HG02885 (cell line): Measurements from ENCODE around the gene TNFAIP2.

ENCODE experiments used
- ATAC-seq: cut with Tn5 transposase; IDR thresholded peaks from one replicate; pipeline ENCODE4 v1.9.1; 2021; ENCODE audit warnings: mild to moderate bottlenecking; ENCODE audit not compliant: unreplicated experiment, poor library complexity

Gene TNFAIP2

DNA sequence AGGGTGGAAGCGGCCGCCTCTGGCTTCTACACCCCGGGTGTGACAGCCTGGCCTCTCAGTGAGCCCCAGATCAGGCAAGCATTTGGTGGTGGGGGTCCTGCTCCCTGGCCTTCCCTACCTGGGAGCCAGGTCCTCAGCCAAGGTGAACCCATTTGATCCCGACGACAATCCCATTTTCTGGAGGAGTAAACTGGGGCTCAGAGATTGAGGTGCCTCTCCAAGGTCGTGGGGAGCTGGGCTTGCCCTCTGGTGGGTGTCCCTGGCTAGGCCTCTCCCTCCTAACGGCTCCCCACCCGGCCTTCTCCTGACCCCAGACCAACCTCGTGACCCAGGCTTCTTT lies 31.4 kb upstream of the TNFAIP2 start:
- no peak for ATAC-seq

DNA sequence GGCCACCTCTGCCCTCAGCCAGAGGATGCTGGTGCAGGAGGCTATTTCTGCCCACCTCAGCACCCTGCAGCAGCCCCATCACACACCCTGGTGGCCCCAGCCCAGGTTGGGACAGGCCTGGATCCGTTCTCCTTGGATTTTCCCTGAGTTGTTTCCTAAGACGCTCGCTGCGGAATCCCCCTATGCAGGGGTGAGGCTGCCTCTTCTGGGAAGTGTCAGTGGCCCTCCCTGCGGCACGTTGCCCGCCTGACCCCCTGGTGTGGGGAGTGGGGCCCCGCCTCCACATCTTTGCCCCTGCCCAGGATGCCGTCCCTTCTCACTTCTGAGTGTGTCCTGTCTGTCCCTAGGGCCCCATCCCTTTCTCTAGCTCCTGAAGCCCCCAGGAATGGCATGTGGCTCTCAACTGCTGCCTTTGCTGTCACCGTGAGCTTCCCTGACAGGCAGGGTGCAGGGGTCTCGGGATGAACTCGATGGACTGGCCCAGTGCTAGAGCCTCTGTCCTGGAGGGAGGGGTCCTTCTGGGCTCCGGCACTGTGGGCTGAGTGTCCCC lies 29.3 kb upstream of the TNFAIP2 start:
- ATAC-seq, result no peak

DNA sequence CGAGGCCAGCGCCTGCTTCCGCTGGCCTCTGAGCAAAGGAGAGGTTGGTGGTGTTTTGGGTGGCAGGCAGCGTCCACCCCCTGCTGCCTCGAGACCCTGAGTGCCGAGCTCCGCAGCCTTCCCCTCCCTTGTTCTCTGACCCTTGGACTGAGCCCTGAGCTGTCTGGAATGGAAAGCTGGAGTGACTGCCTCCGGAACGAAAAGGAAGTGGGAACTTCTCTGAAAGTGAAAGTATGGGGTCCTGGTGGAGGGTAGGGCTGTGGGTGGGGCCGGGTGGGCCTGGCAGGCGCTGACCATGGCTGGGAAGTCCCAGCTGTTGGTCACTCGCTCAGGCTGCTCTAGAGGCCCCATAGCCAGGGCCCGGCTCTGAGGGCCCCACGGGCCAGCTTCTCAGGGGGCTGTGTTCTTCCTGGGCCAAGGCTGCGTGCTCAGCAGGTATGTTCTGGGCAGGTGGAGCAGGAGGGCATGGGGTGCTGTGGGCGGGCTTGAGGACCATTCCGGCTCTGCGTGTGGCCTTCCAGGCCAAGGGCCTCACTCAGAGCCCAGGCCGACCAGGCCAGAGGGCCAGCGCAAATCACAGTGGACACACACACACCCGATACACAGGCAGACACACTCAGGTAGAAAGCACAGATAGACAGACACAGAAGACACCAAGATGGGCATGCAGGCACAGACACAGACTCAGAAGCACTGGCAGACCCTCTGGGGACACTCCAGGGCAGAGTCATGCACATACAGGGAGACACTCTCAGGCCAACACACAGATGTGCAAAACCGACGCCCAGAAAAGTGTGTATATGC lies 28.7 kb upstream of the TNFAIP2 start, which contains the start of gene EXOC3L4:
TSS of gene EXOC3L4 (plus strand) at position 320 of the 804 bp plus-strand sequence. CDS start 5,495 bp downstream, outside the sequence.
- ATAC-seq, result no peak

DNA sequence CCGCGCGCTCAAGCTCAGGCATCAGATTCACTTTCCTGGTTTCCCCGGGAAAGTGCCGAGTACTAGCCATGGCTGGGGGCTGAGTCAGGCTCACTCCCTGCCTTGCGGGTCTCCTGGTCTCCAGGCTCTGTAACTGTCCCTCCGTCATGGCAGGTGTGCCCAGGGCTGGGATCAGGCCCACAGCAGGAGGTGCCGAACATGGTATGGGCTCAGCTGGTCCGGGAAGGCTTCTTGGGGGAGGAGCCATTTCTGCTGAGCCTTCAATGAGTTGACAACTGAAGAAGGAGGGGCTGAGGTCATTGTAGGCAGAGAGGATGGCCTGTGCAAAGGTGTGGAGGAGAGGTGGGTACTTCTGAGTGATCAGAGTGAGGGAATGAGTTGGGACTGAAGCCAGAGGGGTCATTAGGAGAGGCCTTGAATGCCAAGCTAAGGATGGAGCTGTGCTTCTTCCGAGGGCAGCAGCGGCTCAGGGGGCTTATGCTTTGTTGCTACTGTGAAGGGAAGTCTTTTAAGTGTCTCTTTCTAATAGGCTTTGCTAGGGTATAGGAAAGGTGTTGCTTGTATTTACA lies 28.0 kb upstream of the TNFAIP2 start:
- ATAC-seq, result no peak

DNA sequence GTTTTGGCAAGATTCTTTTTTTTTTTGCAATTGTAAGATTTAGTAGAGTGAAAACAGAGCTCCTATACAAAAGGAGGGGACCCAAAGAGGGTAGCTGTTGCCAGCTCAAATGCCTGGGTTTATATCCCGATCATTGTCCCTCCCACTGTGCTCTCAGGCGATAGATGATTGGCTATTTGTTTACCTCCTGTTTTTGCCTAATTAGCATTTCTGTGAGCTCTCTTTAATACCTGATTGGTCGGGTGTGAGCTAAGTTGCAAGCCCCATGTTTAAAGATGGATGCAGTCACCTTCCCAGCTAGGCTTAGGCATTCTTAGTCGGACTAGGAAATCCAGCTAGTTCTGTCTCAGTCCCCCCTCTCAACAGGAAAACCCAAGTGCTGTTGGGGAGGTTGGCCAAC lies 26.9 kb upstream of the TNFAIP2 start:
- no peak for ATAC-seq

DNA sequence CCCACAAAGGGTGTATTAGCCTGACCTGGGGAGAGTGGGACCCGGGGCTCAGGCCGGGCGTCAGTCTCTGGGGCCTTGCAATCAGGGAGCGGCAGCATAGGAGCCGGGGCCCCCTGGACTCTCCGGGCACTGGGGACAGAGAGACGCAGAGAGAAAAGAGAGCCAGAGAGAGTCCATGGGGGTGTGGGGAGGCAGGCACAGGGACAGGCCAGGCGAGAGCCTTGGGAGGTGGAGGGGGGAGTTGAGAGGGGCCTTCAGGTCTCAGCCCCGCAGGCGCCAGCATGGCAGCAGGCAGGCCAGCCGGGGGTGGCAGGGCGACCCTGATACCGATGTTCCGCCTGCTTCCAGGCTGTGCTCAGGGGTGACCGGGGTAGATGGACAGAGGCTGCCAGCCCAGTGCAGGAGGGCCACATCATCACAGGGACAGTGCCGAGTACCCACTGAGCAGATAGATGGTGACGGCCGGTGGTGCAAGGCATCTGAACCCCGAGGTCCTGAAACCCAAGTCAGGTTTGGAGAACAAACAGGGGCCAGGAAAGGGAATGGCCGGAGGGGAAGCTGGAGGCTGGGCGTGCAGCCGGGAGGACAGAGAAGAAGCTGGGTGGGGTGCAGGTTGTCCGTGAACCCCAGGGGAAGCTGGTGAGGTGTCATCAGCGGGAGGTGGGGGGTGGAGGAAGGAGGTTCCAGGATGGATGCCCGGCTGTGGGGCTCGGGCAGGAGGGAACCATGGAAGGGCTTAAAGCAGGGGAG lies 25.8 kb upstream of the TNFAIP2 start:
- no peak for ATAC-seq

DNA sequence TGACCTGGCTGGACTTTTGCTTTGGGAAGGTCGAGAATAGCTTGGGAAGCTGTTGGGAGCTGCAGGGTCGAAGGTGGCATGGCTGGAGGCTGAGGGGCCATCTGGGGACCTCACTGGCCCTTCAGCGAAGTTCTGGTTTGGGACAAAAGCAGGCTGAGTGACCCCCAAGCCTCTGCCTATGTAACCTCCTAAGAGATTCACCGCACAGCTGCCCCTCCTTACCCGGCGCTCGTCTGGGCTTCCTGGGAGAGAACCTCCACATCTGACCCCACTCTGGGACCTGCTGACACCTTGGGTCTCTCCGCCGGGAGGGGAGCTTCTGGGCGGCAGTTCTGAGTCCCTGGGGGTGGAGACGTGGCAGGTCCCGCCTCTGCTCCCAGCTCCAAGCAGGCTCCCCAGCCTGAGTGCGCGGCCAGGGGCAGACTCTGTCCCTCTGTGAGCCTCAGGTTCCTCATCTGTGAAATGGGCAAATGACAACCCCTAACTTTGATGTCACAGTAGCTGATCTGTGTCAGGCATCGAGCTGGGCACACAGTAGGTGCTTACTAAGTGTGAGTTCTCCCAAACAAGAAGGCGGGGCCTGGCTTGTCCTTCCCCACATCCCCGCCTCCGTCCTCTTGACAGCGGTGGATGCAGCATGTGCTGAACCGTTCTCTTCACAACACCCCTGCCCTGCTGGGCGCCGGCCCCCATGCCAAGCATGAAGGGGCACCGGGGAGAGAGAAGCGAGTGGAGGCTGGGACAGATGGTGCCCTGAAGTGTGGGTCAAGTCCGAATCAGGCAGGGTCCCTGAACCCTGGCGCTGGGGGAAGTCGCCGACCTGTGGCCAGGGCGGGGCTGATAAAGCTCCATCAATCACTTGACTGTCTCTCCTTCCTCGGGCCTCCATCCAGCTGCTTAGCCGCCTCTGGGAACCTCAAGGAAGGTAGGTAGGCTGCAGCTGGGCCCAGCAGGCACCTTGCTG lies 25.0 kb upstream of the TNFAIP2 start:
- no peak for ATAC-seq

DNA sequence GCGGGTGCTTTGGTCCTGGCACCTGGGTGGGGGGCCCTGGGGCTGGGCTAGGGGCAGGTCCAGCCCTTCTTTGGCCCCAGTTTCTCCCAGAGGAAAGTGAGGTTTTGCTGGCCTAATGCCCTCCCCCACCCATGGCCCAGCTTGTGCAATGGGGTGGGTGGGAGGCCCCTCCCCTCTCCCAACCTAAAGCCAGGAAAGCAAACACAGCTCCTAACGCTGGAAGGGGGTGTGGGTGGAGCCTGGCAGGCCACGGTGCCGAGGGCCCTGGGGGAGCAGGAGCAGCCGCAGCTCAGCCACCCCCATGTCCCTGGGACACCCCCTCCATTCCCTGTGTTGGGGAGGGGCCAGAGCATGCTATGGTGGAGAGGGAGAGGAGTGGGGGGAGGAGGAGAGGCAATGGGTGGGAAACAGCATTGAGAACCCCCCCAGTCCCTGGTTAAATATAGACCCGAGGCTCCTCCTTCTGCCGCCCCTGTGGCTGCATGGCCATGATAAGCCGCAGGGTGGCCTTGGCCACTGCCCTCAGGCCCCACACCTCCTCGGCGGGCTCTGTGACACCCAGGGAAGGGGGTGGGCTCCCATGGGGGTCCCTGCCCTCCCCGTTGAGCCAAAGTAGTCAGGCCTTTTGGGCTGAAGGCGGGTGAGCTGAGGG lies 24.1 kb upstream of the TNFAIP2 start:
- ATAC-seq, result no peak

DNA sequence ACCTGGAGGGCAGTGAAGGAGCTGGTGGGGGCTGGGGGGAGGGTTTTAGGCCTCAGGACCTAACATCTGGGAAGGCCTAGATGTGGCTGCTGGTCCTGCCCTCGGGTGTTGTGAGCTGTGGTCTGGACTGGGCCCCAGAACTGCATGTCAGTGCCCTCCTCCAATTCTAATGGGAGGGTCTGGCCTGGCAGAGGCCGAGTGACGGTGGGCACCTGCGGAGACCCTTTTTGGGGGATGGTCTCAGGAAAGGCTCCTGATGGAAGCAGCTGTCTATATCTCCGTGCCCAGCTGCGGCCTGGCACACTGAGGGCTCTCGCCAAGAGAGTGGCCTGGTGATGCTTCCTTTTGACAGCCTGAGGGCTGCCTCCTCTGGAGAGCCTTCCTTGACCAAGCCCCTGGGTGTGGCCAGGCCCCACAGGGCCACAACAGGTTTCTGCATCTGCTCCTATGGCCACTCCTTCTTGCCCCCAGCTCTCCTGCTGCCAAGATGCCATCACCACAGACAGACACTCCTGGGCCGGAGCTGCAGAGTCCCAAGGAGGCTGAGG lies 23.5 kb upstream of the TNFAIP2 start:
- ATAC-seq, result no peak

DNA sequence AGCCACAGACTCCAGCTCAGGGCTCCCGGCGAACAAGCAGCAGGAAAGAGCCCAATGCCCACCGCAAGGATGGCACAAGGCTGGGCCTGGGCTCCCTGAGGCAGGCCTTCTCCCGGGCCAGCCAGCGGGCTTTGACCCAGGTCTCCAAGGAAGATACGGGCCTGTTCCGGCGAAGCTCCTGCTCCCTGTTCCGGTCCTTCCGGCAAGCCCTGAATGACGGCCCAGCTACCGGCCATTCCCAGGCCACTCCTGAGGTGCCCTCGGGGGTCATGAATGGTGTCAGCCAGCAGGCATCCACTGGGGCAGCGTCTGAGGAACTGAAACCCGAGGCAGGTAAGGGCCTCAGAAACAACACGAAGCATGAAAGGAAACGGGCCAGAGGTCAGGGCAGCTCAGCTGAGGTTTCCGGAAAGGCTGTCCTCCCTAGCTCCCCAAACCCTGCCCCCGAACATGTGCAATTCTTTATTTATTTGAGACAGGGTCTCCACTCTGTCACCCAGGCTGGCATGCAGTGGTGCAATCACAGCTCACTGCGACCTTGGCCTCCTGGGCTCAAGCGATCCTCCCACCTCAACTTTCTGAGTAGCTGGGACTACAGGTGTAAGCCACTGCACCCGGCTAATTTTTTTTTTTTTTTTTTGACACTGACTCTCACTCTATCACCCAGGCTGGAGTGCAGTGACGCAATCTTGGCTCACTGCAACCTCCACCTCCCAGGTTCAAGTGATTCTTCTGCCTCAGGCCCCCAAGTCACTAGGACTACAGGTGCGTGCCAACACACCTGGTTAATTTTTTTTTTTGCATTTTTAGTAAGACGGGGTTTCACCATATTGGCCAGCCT lies 22.8 kb upstream of the TNFAIP2 start:
- ATAC-seq, result peak; percentile 55

DNA sequence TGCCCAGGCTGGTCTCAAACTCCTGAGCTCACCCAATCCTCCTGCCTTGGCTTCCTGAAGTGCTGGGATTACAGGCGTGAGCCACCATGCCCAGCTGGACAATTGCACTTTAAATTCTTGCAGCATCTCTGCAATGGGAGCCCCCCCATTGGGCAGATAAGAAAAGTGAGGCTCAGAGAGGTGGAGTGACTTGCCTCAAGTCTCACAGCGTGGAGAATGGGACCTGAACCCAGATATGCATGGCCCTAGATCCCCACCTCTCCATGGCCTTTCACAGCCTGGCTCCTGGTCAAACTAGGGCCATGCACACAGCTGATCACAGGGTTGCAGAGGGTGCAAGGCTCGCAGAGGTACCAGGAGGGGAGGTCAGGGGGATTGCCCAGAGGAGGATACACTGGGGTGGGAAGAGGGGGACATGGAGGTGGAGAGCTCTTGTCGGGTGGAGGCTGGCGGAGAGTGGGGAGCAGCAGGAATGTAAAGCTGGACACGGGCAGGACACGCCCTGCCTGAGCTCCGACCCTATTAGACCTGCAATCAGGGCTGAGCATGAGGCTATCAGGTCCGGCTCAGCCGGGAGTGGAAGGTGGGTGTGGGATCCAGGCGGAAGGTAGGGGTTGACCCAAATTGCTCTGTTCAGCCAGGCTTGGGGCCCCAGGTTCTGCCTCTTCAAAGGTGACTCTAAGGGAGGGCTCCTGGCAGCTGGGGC lies 21.9 kb upstream of the TNFAIP2 start:
- no peak for ATAC-seq

DNA sequence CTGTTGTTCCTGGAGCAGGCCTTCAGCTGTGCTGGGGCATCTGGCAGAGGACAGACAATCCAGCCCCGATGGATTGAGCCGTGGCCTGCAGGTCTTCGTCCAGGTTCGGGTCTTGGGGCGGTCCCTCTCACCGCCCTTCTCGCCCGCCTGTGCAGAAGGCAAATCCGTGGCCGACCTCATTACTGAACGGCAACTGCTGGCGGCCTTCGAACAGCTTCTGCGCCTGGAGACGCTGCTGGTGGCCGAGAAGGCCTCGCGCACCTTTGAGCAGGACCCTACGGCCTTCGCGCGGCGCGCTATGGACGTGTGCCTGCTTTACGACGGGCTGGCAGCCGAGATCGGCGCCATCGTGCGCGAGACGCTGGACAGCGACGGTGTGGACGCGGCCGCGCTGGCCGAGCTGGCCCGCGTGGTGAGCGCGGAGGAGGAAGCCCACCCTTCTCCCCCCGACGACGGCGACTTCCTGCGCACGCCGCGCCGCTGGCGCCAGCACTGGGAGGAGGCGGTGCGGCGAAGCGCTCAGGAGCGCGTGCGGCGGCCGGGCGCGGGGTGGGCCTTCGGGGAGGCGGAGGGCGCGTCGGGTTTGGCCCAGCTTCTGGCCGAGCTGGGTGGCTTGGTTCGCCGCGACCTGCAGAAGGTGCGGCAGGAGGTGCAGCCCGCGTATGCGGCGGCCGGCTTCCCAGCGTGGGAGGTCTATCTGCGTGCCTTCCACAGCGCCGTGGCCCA lies 21.1 kb upstream of the TNFAIP2 start:
- no peak for ATAC-seq

DNA sequence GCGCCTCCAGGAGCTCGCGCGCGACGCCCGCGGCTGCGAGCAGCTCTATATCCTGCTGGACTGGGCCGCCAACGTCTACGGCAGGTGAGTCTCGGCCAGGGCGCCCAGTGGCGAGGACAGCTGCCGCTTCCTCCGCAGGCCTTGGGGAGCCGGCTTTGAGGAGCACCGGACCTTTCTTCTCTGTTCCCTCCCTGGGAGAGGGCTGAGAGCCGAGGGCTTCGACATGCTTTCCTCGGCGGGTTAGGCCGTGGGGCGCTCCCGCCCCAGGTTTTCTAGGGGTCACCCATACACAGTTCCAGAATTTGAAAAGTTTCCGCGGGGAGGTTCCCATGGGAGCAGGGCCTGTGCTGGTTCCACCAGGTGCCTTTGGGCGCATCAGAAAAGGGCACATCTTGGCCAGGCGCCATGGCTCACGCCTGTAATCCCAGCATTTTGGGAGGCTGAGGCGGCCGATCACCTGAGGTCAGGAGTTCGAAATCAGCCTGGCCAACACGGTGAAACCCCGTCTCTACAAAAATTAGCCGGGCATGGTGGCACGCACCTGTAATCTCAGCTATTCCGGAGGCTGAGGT lies 20.5 kb upstream of the TNFAIP2 start:
- ATAC-seq, result no peak

DNA sequence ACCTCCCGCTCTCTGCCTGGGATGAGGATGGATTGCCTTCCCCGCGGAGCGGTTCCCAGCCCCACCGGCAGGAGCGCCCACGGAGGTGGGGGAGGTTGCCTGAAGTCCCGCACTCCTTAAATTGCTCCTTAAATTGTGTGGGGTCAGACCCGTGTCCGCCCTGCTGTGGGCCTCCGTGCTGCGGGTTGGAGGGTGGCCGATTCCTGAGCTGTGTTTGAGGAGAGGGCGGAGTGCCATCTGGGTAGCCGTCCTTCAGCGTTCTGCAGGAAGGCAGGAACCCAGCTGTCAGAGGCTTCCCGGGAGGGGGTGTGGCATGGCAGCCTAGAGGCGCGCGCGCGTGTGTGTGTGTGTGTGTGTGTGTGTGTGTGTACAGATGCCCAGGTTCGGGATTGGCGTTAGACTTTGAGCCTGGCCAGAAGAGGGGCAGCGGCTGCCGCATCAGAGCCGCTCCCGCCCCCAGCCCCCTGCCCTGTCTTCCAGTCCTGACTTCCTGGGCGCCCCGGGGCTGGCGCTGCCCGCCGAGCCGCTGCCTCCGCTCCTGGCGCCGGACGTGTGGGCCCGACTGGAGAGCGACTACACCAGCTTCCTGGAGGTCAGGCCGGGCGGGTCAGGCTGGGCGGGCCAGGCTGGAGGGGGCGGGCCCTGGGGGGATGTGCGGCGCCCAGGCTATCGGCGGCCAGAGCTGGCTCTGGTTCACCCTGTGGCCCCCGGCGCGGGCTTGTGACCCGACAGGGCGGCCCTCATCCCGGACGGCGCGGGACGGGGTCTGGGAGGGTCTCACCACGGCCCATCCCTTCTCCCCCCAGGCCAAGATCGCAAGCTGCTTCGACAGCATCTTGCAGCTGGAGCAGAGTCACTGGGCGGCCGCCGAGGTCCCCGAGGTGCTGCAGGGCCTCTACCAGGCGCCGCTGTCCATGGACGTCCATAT lies 19.5 kb upstream of the TNFAIP2 start:
- ATAC-seq, result no peak

DNA sequence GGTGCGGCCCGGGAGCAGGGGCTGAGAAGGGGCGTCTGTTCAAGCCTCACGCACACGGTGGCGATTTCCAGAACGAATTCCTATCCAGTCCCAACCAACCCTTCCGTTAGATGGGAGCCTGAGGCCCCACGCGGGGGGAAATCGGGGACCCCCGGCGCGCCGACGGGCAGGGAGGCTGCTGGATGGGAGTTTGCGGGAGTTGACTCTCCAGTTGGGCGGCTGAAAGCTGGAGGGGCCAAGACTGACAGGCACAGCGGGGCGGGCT lies 18.9 kb upstream of the TNFAIP2 start:
- no peak for ATAC-seq
